ENCODE measurements around the gene CFAP210. TPM values are rescaled to one million over a fixed set of nuclear protein-coding genes. Genes with fewer than 3 reads are reported as not detected.

Gene CFAP210, protein sequence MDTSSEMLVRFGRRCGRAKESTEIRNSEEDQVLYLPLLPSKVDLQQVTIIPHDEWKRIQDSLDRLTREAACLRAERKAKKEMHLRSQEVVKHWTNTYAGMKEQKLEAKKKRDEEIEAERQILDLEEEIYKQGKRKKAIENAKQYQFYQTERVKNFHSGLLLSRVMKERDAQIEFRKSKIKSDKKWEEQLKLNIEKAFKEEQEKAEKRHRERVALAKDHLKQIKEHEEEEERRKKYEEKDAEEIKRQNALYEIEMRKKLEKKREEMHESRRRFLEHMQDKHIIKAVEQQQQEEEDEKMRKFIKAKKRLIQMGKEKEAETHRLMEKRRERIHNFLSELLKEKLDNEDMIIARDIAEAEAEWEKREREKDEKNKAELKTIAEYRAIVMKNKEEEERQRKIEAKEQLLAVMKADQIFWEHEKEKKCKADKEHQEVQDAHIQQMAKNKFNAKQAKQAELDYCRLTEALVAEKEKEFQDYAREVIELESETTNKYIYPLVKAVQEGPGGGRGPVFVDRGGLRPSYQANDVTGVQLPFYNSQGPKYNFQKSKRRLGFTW
- total RNA-seq = 0.11 and 0.26 TPM in 2 replicates

DNA sequence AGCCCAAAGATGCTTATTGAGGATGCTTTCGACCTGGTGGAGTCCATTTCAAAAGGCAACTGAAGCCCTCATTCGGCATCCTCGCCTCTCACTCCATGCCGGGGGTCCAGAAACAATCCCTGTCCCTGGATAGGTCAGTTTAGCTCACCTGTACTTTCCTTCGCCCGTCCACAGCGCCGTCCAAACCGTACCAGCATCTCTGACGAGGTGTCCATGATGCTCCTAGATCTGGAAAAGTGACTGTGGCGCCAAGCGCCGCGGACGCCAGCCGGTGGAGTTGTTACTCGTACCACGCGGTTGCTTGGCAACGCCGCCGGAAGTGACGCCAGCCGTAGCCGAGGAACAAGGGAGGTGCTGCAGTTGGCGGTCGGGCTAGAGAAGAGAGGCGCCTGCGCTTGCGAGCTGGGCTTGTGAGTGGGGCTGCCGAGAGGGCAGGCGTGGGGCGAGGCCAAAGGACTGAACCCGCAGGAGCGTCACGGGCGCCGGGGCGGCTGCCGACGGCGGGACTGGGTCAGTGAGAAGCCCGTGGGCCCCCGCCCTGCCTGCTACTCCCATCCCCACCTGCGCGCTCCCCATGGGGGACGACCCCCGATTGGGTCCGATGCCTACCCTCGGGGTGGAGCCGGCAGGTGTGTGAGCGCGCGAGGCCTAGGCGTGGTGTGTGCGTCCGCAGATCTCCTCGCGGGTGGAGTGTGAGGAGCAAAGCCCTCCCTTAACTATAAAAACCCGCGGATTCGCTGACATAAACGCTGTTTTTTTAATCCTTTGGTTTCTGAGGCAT is at the start of gene CFAP210, which contains the start of gene PHOSPHO2:
Gene CFAP210 (minus strand): TSS at position 293 of the 781 bp plus-strand sequence. CDS start 78 bp downstream, at position 215.
Gene PHOSPHO2 (plus strand): TSS at position 357 of the 781 bp plus-strand sequence. CDS start 6,503 bp downstream, outside the sequence.

Small RNA genes lying within 50 kb of the gene (small RNA-seq; reads per million reads assigned to genes)
- not detected for gene RF00432

Other genes starting within 250 kb of the CFAP210 start
- 8.5 and 9.0 TPM in 2 replicates for gene BBS5, start 214.9 kb downstream of the CFAP210 start, total RNA-seq
- gene KLHL41, start 184.7 kb downstream of the CFAP210 start, total RNA-seq = 0.54 and 0.91 TPM in 2 replicates
- gene FASTKD1, start 120.5 kb downstream of the CFAP210 start, total RNA-seq = 21.4 and 32.3 TPM in 2 replicates
- 41.0 and 46.3 TPM in 2 replicates for gene PPIG, start 110.1 kb downstream of the CFAP210 start, total RNA-seq
- gene PHOSPHO2, start 64 bp upstream of the CFAP210 start, total RNA-seq = 8.9 and 11.2 TPM in 2 replicates
- 2.5 and 3.8 TPM in 2 replicates for gene KLHL23, start 39.4 kb upstream of the CFAP210 start, total RNA-seq
- gene SSB, start 104.5 kb upstream of the CFAP210 start, total RNA-seq = 154 and 171 TPM in 2 replicates
- gene METTL5, start 130.5 kb upstream of the CFAP210 start, total RNA-seq = 64.0 and 69.6 TPM in 2 replicates
- 81.1 and 87.3 TPM in 2 replicates for gene UBR3, start 133.0 kb upstream of the CFAP210 start, total RNA-seq